PFSK-1 (cell line): ENCODE results near the gene IL4I1.

Experiments
- POLR2AphosphoS5 ChIP-seq: IDR thresholded peaks from 2 replicates; pipeline ENCODE4 v1.6.1; 2012; ENCODE audit warnings: low read depth, mild to moderate bottlenecking, control low read depth, low read length, moderate library complexity
- SIN3A ChIP-seq: IDR thresholded peaks from 2 replicates; pipeline ENCODE4 v1.6.1; 2012; ENCODE audit warnings: mild to moderate bottlenecking, low read length, moderate library complexity, borderline replicate concordance; ENCODE audit not compliant: insufficient read depth
- TAF1 ChIP-seq: IDR thresholded peaks from 2 replicates; pipeline ENCODE4 v1.6.1; 2012; ENCODE audit warnings: low read length, control low read depth, borderline replicate concordance; ENCODE audit not compliant: insufficient read depth

DNA sequence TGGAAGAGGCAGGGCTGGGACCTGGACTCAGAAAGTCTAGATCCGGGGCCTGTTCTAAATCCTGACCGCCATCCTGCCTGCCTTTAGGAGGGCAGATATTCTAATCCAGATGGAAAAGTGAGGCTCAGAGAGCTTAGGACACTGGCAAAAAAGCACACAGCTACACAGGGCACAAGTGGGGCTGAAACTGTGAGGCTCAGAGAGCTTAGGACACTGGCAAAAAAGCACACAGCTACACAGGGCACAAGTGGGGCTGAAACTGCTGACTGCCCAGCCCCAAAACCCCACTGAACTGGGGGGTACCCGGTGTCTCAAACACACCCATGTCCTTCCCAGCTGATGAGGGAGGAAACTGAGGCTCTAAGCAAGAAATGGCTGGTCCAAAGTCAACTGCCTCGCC lies 21.5 kb downstream of the IL4I1 start:
- TF ChIP-seq TAF1, result no peak
- no peak for TF ChIP-seq POLR2AphosphoS5
- no peak for TF ChIP-seq SIN3A
